Astrocyte (in vitro differentiated cells and primary cell): Measurements from ENCODE around the gene CHD3.

Experiments
- EZH2 ChIP-seq: IDR thresholded peaks from 2 replicates; pipeline ENCODE4 v1.6.1; 2012; ENCODE audit warnings: mild to moderate bottlenecking, low read length, inconsistent platforms; ENCODE audit not compliant: insufficient read depth
- TF ChIP-seq, protein P1 (sequence below): IDR thresholded peaks from 2 replicates; pipeline ENCODE4 v1.5.1; 2011; ENCODE audit warnings: low read depth, mild to moderate bottlenecking, inconsistent platforms, low read length, moderate library complexity; ENCODE audit not compliant: insufficient read depth

DNA sequence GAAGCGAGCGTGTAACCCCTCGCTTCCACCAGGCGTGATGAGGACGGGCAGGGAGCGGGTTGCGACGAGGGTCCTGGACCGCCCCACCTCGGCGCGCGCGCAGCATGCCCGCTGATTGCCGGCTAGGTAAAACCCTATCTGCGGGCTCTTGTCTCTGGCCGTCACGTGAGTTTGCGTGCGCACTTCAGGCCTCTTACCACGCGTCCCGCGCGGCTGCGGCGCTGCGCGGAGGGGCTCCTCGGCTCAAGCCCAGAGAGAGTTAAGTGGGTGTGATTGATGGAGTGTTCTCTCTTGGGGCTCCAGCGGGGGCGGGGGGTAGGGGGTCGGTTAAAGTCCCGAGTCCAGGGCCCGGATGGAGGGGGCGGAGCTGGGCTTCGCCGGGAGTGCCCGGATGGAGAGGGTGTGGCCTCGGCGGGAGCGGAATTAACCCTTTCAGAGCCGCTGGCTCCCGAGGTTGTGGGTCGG, 46.6 kb upstream of the CHD3 start:
- TF ChIP-seq, protein P1, sequence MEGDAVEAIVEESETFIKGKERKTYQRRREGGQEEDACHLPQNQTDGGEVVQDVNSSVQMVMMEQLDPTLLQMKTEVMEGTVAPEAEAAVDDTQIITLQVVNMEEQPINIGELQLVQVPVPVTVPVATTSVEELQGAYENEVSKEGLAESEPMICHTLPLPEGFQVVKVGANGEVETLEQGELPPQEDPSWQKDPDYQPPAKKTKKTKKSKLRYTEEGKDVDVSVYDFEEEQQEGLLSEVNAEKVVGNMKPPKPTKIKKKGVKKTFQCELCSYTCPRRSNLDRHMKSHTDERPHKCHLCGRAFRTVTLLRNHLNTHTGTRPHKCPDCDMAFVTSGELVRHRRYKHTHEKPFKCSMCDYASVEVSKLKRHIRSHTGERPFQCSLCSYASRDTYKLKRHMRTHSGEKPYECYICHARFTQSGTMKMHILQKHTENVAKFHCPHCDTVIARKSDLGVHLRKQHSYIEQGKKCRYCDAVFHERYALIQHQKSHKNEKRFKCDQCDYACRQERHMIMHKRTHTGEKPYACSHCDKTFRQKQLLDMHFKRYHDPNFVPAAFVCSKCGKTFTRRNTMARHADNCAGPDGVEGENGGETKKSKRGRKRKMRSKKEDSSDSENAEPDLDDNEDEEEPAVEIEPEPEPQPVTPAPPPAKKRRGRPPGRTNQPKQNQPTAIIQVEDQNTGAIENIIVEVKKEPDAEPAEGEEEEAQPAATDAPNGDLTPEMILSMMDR = no peak
- TF ChIP-seq EZH2 = no peak
